ENCODE measurements around the gene TMEM184B.

TMEM184B gene

GRCh38 chr22:38208551-38208968, 64.2 kb downstream of the TMEM184B start:
- H3K4me3 ChIP-seq (ENCODE audit: low read length), result no peak overlapping the region
- no peak for DNase-seq (ENCODE audit: low read depth)
- TF ChIP-seq CTCF (conservative IDR thresholded peaks at IDR 0.05; ENCODE audit: low read depth, low read length), result no peak

GRCh38 chr22:38207898-38208432, 64.8 kb downstream of the TMEM184B start:
- DNase-seq (ENCODE audit: low read depth), result no peak
- no peak for TF ChIP-seq CTCF (conservative IDR thresholded peaks at IDR 0.05; ENCODE audit: low read depth, low read length)
- no peak overlapping the region for H3K4me3 ChIP-seq (ENCODE audit: low read length)

- TF ChIP-seq CTCF (conservative IDR thresholded peaks at IDR 0.05; ENCODE audit: low read depth, low read length), result no peak
- no peak overlapping the region for H3K4me3 ChIP-seq (ENCODE audit: low read length)
- no peak for DNase-seq (ENCODE audit: low read depth)
Observed at GRCh38 chr22:38205261-38206128, 67.3 kb downstream of the TMEM184B start.

- DNase-seq (ENCODE audit: low read depth), result no peak
- no peak for TF ChIP-seq CTCF (conservative IDR thresholded peaks at IDR 0.05; ENCODE audit: low read depth, low read length)
- no peak overlapping the region for H3K4me3 ChIP-seq (ENCODE audit: low read length)
Observed at GRCh38 chr22:38204784-38205183, 68.0 kb downstream of the TMEM184B start.

GRCh38 chr22:38203855-38204514, 68.8 kb downstream of the TMEM184B start:
- peak overlapping the region; percentile 85 for H3K4me3 ChIP-seq (ENCODE audit: low read length)
- no peak for DNase-seq (ENCODE audit: low read depth)
- no peak for TF ChIP-seq CTCF (conservative IDR thresholded peaks at IDR 0.05; ENCODE audit: low read depth, low read length)

GRCh38 chr22:38203090-38203810, 69.6 kb downstream of the TMEM184B start:
- no peak for TF ChIP-seq CTCF (conservative IDR thresholded peaks at IDR 0.05; ENCODE audit: low read depth, low read length)
- DNase-seq (ENCODE audit: low read depth), result no peak
- peak overlapping the region; percentile 85 for H3K4me3 ChIP-seq (ENCODE audit: low read length)

Data from retinal pigment epithelial cell (primary cell).